ENCODE measurements around the gene LAMA2.

LAMA2 gene

GRCh38 chr6:129460221-129460620, 577.3 kb downstream of the LAMA2 start:
- TF ChIP-seq EZH2 (IDR thresholded peaks at IDR 0.05) = no peak
- TF ChIP-seq FOXP2 (optimal IDR thresholded peaks at IDR 0.05; ENCODE audit: control extremely low read depth, extremely low read length, insufficient read depth) = no peak
- no peak for TF ChIP-seq POLR2AphosphoS5 (IDR thresholded peaks at IDR 0.05; ENCODE audit: borderline replicate concordance, low read depth, low read length)
- Histone ChIP-seq H3K4me3 (no peak overlapping the region), H3K9me3 (ENCODE audit: low read depth, low read length) (no peaks in the 10 kb centered on the region), H3K36me3 (ENCODE audit: insufficient read depth, low read length) (no peaks in the 10 kb centered on the region), H3K9ac (ENCODE audit: insufficient read length) (no peak overlapping the region), H3K27ac (no peak overlapping the region)
- no peak for DNase-seq (ENCODE audit: low read depth, low spot score)

GRCh38 chr6:129469070-129469662, 586.2 kb downstream of the LAMA2 start:
- no peak for TF ChIP-seq FOXP2 (optimal IDR thresholded peaks at IDR 0.05; ENCODE audit: control extremely low read depth, extremely low read length, insufficient read depth)
- TF ChIP-seq POLR2AphosphoS5 (IDR thresholded peaks at IDR 0.05; ENCODE audit: borderline replicate concordance, low read depth, low read length) = no peak

GRCh38 chr6:129472239-129472638, 589.3 kb downstream of the LAMA2 start:
- TF ChIP-seq EZH2 (IDR thresholded peaks at IDR 0.05) = no peak
- no peak for TF ChIP-seq FOXP2 (optimal IDR thresholded peaks at IDR 0.05; ENCODE audit: control extremely low read depth, extremely low read length, insufficient read depth)
- no peak for TF ChIP-seq POLR2AphosphoS5 (IDR thresholded peaks at IDR 0.05; ENCODE audit: borderline replicate concordance, low read depth, low read length)
- Histone ChIP-seq H3K27ac (no peak overlapping the region), H3K4me3 (no peak overlapping the region), H3K9ac (ENCODE audit: insufficient read length) (no peak overlapping the region), H3K9me3 (ENCODE audit: low read depth, low read length) (no peaks in the 10 kb centered on the region), H3K36me3 (ENCODE audit: insufficient read depth, low read length) (no peaks in the 10 kb centered on the region)
- no peak for DNase-seq (ENCODE audit: low read depth, low spot score)

More at GRCh38 chr6:129469070-129469662, 586.2 kb downstream of the LAMA2 start:
- H3K9ac ChIP-seq (ENCODE audit: insufficient read length) = no peak overlapping the region
- no peak overlapping the region for H3K27ac ChIP-seq
- H3K9me3 ChIP-seq (ENCODE audit: low read depth, low read length) = no peaks in the 10 kb centered on the region
- DNase-seq (ENCODE audit: low read depth, low spot score) = no peak
- no peaks in the 10 kb centered on the region for H3K36me3 ChIP-seq (ENCODE audit: insufficient read depth, low read length)
- no peak overlapping the region for H3K4me3 ChIP-seq

- no peak for TF ChIP-seq EZH2 (IDR thresholded peaks at IDR 0.05)
- TF ChIP-seq FOXP2 (optimal IDR thresholded peaks at IDR 0.05; ENCODE audit: control extremely low read depth, extremely low read length, insufficient read depth) = no peak
- no peak for TF ChIP-seq POLR2AphosphoS5 (IDR thresholded peaks at IDR 0.05; ENCODE audit: borderline replicate concordance, low read depth, low read length)
- Histone ChIP-seq H3K27ac (no peak overlapping the region), H3K4me3 (no peak overlapping the region), H3K9ac (ENCODE audit: insufficient read length) (no peak overlapping the region), H3K9me3 (ENCODE audit: low read depth, low read length) (no peaks in the 10 kb centered on the region), H3K36me3 (ENCODE audit: insufficient read depth, low read length) (no peaks in the 10 kb centered on the region)
- DNase-seq (ENCODE audit: low read depth, low spot score) = no peak
Observed at GRCh38 chr6:129473546-129473945, 590.6 kb downstream of the LAMA2 start.

GRCh38 chr6:129475477-129476247, 592.7 kb downstream of the LAMA2 start:
- Histone ChIP-seq H3K4me3 (no peak overlapping the region), H3K36me3 (ENCODE audit: insufficient read depth, low read length) (no peaks in the 10 kb centered on the region), H3K9ac (ENCODE audit: insufficient read length) (no peak overlapping the region), H3K27ac (no peak overlapping the region), H3K9me3 (ENCODE audit: low read depth, low read length) (no peaks in the 10 kb centered on the region)
- no peak for DNase-seq (ENCODE audit: low read depth, low spot score)
- TF ChIP-seq POLR2AphosphoS5 (IDR thresholded peaks at IDR 0.05; ENCODE audit: borderline replicate concordance, low read depth, low read length) (no peak), EZH2 (IDR thresholded peaks at IDR 0.05) (no peak), FOXP2 (optimal IDR thresholded peaks at IDR 0.05; ENCODE audit: control extremely low read depth, extremely low read length, insufficient read depth) (no peak)

- Histone ChIP-seq H3K27ac (no peak overlapping the region), H3K36me3 (ENCODE audit: insufficient read depth, low read length) (no peaks in the 10 kb centered on the region), H3K9ac (ENCODE audit: insufficient read length) (no peak overlapping the region), H3K9me3 (ENCODE audit: low read depth, low read length) (no peaks in the 10 kb centered on the region), H3K4me3 (no peak overlapping the region)
- no peak for DNase-seq (ENCODE audit: low read depth, low spot score)
- TF ChIP-seq POLR2AphosphoS5 (IDR thresholded peaks at IDR 0.05; ENCODE audit: borderline replicate concordance, low read depth, low read length) (no peak), EZH2 (IDR thresholded peaks at IDR 0.05) (no peak), FOXP2 (optimal IDR thresholded peaks at IDR 0.05; ENCODE audit: control extremely low read depth, extremely low read length, insufficient read depth) (no peak)
Observed at GRCh38 chr6:129476248-129476564, 593.3 kb downstream of the LAMA2 start.

GRCh38 chr6:129476810-129477209, 593.9 kb downstream of the LAMA2 start:
- Histone ChIP-seq H3K27ac (no peak overlapping the region), H3K9ac (ENCODE audit: insufficient read length) (no peak overlapping the region), H3K36me3 (ENCODE audit: insufficient read depth, low read length) (no peaks in the 10 kb centered on the region), H3K9me3 (ENCODE audit: low read depth, low read length) (no peaks in the 10 kb centered on the region), H3K4me3 (no peak overlapping the region)
- no peak for TF ChIP-seq FOXP2 (optimal IDR thresholded peaks at IDR 0.05; ENCODE audit: control extremely low read depth, extremely low read length, insufficient read depth)
- no peak for TF ChIP-seq POLR2AphosphoS5 (IDR thresholded peaks at IDR 0.05; ENCODE audit: borderline replicate concordance, low read depth, low read length)
- TF ChIP-seq EZH2 (IDR thresholded peaks at IDR 0.05) = no peak
- no peak for DNase-seq (ENCODE audit: low read depth, low spot score)

- H3K36me3 ChIP-seq (ENCODE audit: insufficient read depth, low read length) = no peaks in the 10 kb centered on the region
- H3K27ac ChIP-seq = no peak overlapping the region
- TF ChIP-seq POLR2AphosphoS5 (IDR thresholded peaks at IDR 0.05; ENCODE audit: borderline replicate concordance, low read depth, low read length) (no peak), EZH2 (IDR thresholded peaks at IDR 0.05) (no peak), FOXP2 (optimal IDR thresholded peaks at IDR 0.05; ENCODE audit: control extremely low read depth, extremely low read length, insufficient read depth) (no peak)
- no peak for DNase-seq (ENCODE audit: low read depth, low spot score)
- no peak overlapping the region for H3K4me3 ChIP-seq
- H3K9me3 ChIP-seq (ENCODE audit: low read depth, low read length) = no peaks in the 10 kb centered on the region
- H3K9ac ChIP-seq (ENCODE audit: insufficient read length) = no peak overlapping the region
Observed at GRCh38 chr6:129478379-129478778, 595.4 kb downstream of the LAMA2 start.

Data from SK-N-MC (cell line).